ENCODE measurements around the gene BIRC7. TPM values are rescaled to one million over a fixed set of nuclear protein-coding genes. Genes with fewer than 3 reads are reported as not detected.

Gene BIRC7
- total RNA-seq, 1 experiment from 2014 or later = 0.17 TPM

- ChIA-PET CTCF (interaction anchor here (1.5 to 2.8 kb wide), 2 partner anchors 9 to 16 kb away, joined by 5 to 19 read pairs; no protein-coding TSS in a partner anchor), POLR2A (no interaction called here)
- Mint-ChIP-seq H3K27ac (no peak overlapping the region), H3K27me3 (ENCODE audit: low read depth) (no peaks in the 10 kb centered on the region), H3K4me1 (0 out of 2 replicates have a peak, but pooled peaks cover 5% of the 10 kb centered on the region), H3K9me3 (no peaks in the 10 kb centered on the region), H3K36me3 (no peaks in the 10 kb centered on the region), H3K4me3 (no peak overlapping the region)
- ATAC-seq (no peak), DNase-seq (ENCODE audit: low spot score) (no peak)
- TF ChIP-seq FOXK1 (CRISPR knock-in tag; IDR thresholded peaks at IDR 0.05) (no peak), ZNF219 (CRISPR knock-in tag; IDR thresholded peaks at IDR 0.05; ENCODE audit: borderline replicate concordance) (no peak), TP53 (CRISPR knock-in tag; IDR thresholded peaks at IDR 0.05) (no peak), ATF1 (CRISPR knock-in tag; IDR thresholded peaks at IDR 0.05) (no peak), E2F5 (CRISPR knock-in tag; IDR thresholded peaks at IDR 0.05) (no peak), ZMAT4 (CRISPR knock-in tag; IDR thresholded peaks at IDR 0.05) (no peak), ZNF671 (CRISPR knock-in tag; IDR thresholded peaks at IDR 0.05) (no peak), CREB1 (CRISPR knock-in tag; IDR thresholded peaks at IDR 0.05) (no peak), ZBTB21 (CRISPR knock-in tag; IDR thresholded peaks at IDR 0.05; ENCODE audit: borderline replicate concordance) (no peak), ZNF317 (CRISPR knock-in tag; IDR thresholded peaks at IDR 0.05; ENCODE audit: borderline replicate concordance, low read depth) (no peak), PRDM15 (CRISPR knock-in tag; IDR thresholded peaks at IDR 0.05) (no peak), NR3C1 (CRISPR knock-in tag; conservative IDR thresholded peaks at IDR 0.05; ENCODE audit: low read depth) (no peak), GRHL2 (CRISPR knock-in tag; IDR thresholded peaks at IDR 0.05; ENCODE audit: insufficient replicate concordance, severe bottlenecking) (no peak), E2F1 (CRISPR knock-in tag; IDR thresholded peaks at IDR 0.05) (no peak), TEAD1 (CRISPR knock-in tag; IDR thresholded peaks at IDR 0.05) (no peak), IRF1 (CRISPR knock-in tag; IDR thresholded peaks at IDR 0.05) (no peak), USF1 (CRISPR knock-in tag; IDR thresholded peaks at IDR 0.05) (no peak), GTF2I (CRISPR knock-in tag; conservative IDR thresholded peaks at IDR 0.05) (no peak), ZBTB43 (CRISPR knock-in tag; IDR thresholded peaks at IDR 0.05) (no peak), NFYB (CRISPR knock-in tag; conservative IDR thresholded peaks at IDR 0.05; ENCODE audit: low read depth) (no peak)
These were observed 4.3 kb downstream of the BIRC7 start for GRCh38 chr20:63240004-63240403.

Measured in WTC11 (cell line).